Spleen (tissue), 10 donors: ENCODE measurements around the gene AKR1E2. TPM values are rescaled to one million over a fixed set of nuclear protein-coding genes. Genes with fewer than 3 reads are reported as not detected.

Source experiments
- polyA plus RNA-seq, 3 donors: library from polyadenylated mRNA; stranded (reverse); fragments of 200-250 nt; gene quantifications; one replicate each; pipeline ENCODE4 v1.2.1, GENCODE V29; 2013
- total RNA-seq, 7 donors: library from RNA; depleted of rRNA in 3 of 7; stranded (reverse); fragments of >200 nt in 3 of 7; fragmentation: NEBNext Ultra II Directional in 4 of 7; extraction: Animal tissue kit (Norgen Biotek cat#: 25700) in 4 of 7; gene quantifications; one replicate each; pipeline versions ENCODE4 v1.1.0 to v1.2.1, GENCODE V29; 2016 to 2021
- donor health status: healthy with polysubstance abuse.
- donor health status: DM: no; HTN: no; CAD: no; lungs with moderate emphysema.
- donor health status: DM: no; HTN: no; CAD: no.
- donor health status: Bipolar disorder and iron deficiency.
- donor health status: healthy.
- donor health status: DM: no; HTN: no; CAD: no.
- donor health status: DM: yes; HTN: yes; CAD: no.

AKR1E2 gene
- total and polyA plus RNA-seq, 10 donors, result 0.58 to 11.1 (median 6.0) TPM

Other genes with a start within 250 kb of the AKR1E2 start
- gene AKR1C1, start 137.2 kb downstream of the AKR1E2 start, total RNA-seq, result 1 to 10 TPM; 1.3 to 5.8 (median 2.4) TPM
- 10 to 100 TPM in 1 of 3 donors, 1 to 10 TPM in 2; 4.8 to 13.5 (median 10.0) TPM for gene AKR1C1, start 137.2 kb downstream of the AKR1E2 start, polyA plus RNA-seq
- 1 to 10 TPM in 3 of 7 donors, under 1 TPM in 3, not detected in 1; 0.60 to 3.6 (median 1.5) TPM for gene AKR1C2, start 177.7 kb downstream of the AKR1E2 start, total RNA-seq
- 1 to 10 TPM in 2 of 3 donors, under 1 TPM in 1; 0.91 to 2.5 (median 2.3) TPM for gene AKR1C2, start 177.7 kb downstream of the AKR1E2 start, polyA plus RNA-seq